Heart left ventricle (tissue), 13 donors: ENCODE measurements around the gene CASZ1.

ENCODE experiments used
- CTCF ChIP-seq, 12 donors: fragments of 200-600 bp; sonication (generic) in 4 of 12; IDR thresholded peaks; one replicate each; pipeline versions ENCODE4 v1.5.0 to v1.8.0; 2018 to 2022; ENCODE audit warnings: antibody characterized with exemption in 12 of 12, mild to moderate bottlenecking in 5 of 12
- POLR2A ChIP-seq, 2 donors: fragments of 450-650 bp; IDR thresholded peaks; one replicate each; pipeline ENCODE4 v1.6.1; 2017; ENCODE audit warnings: antibody characterized with exemption in 2 of 2, mild to moderate bottlenecking in 2 of 2, moderate library complexity in 2 of 2
- donor health status: ischemic (EF 13 %, LVEDD 7.1; RV severe dilation, severe dysfunction).
- donor health status: DM: no; HTN: yes; CAD: no.
- donor health status: DM: no; HTN: no; CAD: no.
- donor health status: ischemic (EF 25% LVEDD 6.9; RV normal size, moderate dysfunction).
- donor health status: ischemic (EF 25% LVEDD 5.7; RV mildly dilated, moderate dysfunction).
- donor health status: ischemic (EF 35%, LVEDD 5.7; RV mildly dilated, moderate dysfunction).
- donor health status: nonischemic (EF 11% LVEDD 7.7; RV severe dilation, severe dysfunction).
- donor health status: DM: yes; HTN: yes; CAD: no.
- donor health status: PGD.
- donor health status: ischemic (EF 29% LVEDD 5.4; RV normal size, mild dysfunction).
- donor health status: nonischemic (EF 23%, LVEDD 6.1; RV moderate dilation, normal function).

GRCh38 chr1:10735563-10736305 lies 60.7 kb downstream of the CASZ1 start:
- no peak for TF ChIP-seq CTCF (IDR thresholded peaks at IDR 0.05)
- no peak for TF ChIP-seq POLR2A (IDR thresholded peaks at IDR 0.05)
